ENCODE data around the gene CD40. TPM values are rescaled to one million over a fixed set of nuclear protein-coding genes. Genes with fewer than 3 reads are reported as not detected.

CD40 gene
- total RNA-seq, 6 experiments from 2014 or later = 8.8 to 11.7 (median 9.4) TPM

DNA sequence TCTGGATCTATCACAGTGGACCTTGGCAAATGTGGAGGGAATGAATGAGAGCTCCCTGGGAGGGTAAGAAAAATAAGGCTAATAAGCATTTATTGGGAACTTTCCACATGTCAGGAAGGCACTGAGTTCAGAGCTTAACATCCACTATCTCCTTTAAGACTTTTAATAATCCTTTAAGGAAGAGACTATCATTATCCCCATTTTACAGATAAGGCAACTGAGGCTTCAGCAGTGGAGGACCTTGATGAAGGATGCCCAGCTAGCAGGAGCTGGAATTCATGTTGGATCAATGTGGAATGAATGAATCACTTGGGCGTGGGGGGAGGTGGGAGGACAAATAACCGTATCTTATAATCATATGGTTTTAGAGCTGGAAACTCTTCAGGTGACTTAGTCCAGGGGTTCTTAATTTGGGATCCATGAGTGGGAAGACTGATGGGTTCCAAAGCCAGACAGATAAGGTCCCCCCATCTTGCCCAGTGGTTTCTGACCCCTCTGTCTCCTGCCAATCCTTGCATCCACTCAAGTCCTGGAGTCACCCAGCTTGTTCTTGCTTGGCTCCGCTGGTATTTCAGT is 54.9 kb downstream of the CD40 start:
- no peak overlapping the region for H3K4me3 ChIP-seq
- H3K4me1 ChIP-seq = no peaks in the 10 kb centered on the region
- no peaks in the 10 kb centered on the region for H3K9me3 ChIP-seq
- TF ChIP-seq CTCF (IDR thresholded peaks at IDR 0.05) (no peak), POLR2A (IDR thresholded peaks at IDR 0.05) (no peak)
- ATAC-seq (no peak), DNase-seq (no peak)
- H3K27me3 ChIP-seq = peaks cover 0 to 12% of the 10 kb centered on the region in 2 donors
- WGBS (ENCODE audit: insufficient coverage, low coverage, low lambda C conversion rate, missing lambda C conversion rate) = 47% methylated on average over 2 of the region's 3 CpGs
- intact Hi-C loops (cut with DNase I) = loop anchor here in 1 of 2 donors (10.0 kb wide), 1 partner anchor 148 kb away; the partner anchor contains the start of gene SLC12A5
- no peaks in the 10 kb centered on the region for H3K36me3 ChIP-seq
- no peak overlapping the region for H3K27ac ChIP-seq

- Histone ChIP-seq H3K4me1 (no peaks in the 10 kb centered on the region), H3K27me3 (peaks cover 0 to 12% of the 10 kb centered on the region in 2 donors), H3K27ac (no peak overlapping the region), H3K36me3 (no peaks in the 10 kb centered on the region), H3K9me3 (no peaks in the 10 kb centered on the region), H3K4me3 (no peak overlapping the region)
- intact Hi-C loops (cut with DNase I) = loop anchor here in 1 of 2 donors (10.0 kb wide), 1 partner anchor 149 kb away; the partner anchor contains the start of gene SLC12A5
- WGBS (ENCODE audit: insufficient coverage, low coverage, low lambda C conversion rate, missing lambda C conversion rate) = 31% methylated on average over 19 of the region's 25 CpGs
- no peak for ATAC-seq
- DNase-seq = no peak
- TF ChIP-seq CTCF (IDR thresholded peaks at IDR 0.05) (no peak), POLR2A (IDR thresholded peaks at IDR 0.05) (no peak)
Measured at GRCh38 chr20:46173652-46174468, 55.7 kb downstream of the CD40 start.

GRCh38 chr20:46174469-46175126 is 56.5 kb downstream of the CD40 start:
- TF ChIP-seq CTCF (IDR thresholded peaks at IDR 0.05) = peak; percentile 45 to 73 (median 58)
- no peak for TF ChIP-seq POLR2A (IDR thresholded peaks at IDR 0.05)
- Histone ChIP-seq H3K4me3 (no peak overlapping the region), H3K27me3 (peaks cover 0 to 12% of the 10 kb centered on the region in 2 donors), H3K4me1 (no peaks in the 10 kb centered on the region), H3K27ac (no peak overlapping the region), H3K9me3 (no peaks in the 10 kb centered on the region), H3K36me3 (no peaks in the 10 kb centered on the region)
- intact Hi-C loops (cut with DNase I) = loop anchor here in 1 of 2 donors (10.0 kb wide), 1 partner anchor 150 kb away; the partner anchor contains the start of gene SLC12A5
- DNase-seq (peak; percentile 64 to 75 (median 71)), ATAC-seq (peak; percentile 75 to 85 (median 82))
- WGBS (ENCODE audit: insufficient coverage, low coverage, low lambda C conversion rate, missing lambda C conversion rate) = 0% methylated on average over 3 of the region's 77 CpGs

DNA sequence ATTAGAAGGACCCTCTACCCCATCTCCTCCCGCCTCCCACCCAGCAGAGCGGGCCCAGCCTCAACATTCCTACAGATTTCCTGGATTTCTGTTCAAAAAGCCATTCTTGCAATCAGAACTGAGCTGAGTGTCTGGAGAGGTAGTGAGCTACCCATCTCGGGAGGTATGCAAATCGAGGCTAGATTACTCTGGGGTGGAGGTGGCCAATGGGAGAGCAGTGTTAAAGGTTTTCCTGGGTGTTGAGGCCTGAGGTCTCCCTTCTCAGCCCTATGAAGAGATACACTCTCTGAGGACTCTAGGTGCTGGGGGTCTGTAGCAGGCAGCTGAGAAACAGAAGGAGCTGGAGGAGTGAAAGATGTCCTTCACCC is 57.0 kb downstream of the CD40 start:
- WGBS (ENCODE audit: insufficient coverage, low coverage, low lambda C conversion rate, missing lambda C conversion rate) = 71% methylated on average over 4 of the region's 4 CpGs
- H3K27me3 ChIP-seq = peaks cover 0 to 12% of the 10 kb centered on the region in 2 donors
- H3K27ac ChIP-seq = no peak overlapping the region
- H3K36me3 ChIP-seq = no peaks in the 10 kb centered on the region
- H3K9me3 ChIP-seq = no peaks in the 10 kb centered on the region
- ATAC-seq (no peak), DNase-seq (no peak)
- no peak for TF ChIP-seq POLR2A (IDR thresholded peaks at IDR 0.05)
- TF ChIP-seq CTCF (IDR thresholded peaks at IDR 0.05) = no peak
- H3K4me1 ChIP-seq = no peaks in the 10 kb centered on the region
- intact Hi-C loops (cut with DNase I) = loop anchor here in 1 of 2 donors (10.0 kb wide), 1 partner anchor 150 kb away; the partner anchor contains the start of gene SLC12A5
- H3K4me3 ChIP-seq = no peak overlapping the region
